Measurements from ENCODE around the gene KRTCAP2. TPM values are rescaled to one million over a fixed set of nuclear protein-coding genes. Genes with fewer than 3 reads are reported as not detected.
"Not testable (repeated sequence)": the region's sequence is repeated elsewhere in the genome, so short reads cannot be mapped to it uniquely, and the experiment has no call there.

Gene KRTCAP2
- total RNA-seq, 1 donor, result 62.0 TPM

DNA sequence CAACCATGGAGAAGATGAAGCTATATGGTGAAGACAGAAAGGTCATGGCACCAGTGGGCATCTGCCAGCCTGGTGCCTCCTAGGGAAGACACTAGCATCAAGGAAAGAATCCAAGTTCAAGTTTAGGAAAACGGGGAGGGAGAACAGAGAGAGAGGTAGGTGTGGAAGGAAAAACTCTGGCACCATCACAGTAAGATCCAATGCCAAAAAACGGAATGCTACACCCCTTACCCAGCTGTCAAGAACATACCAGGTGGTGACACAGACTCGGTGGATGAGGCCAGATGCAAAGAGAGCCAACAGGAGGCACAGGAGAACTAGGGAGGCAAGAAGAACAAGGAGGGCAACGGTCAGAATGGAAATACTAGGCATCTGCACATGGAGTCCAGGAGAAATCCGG lies 3.6 kb downstream of the KRTCAP2 start:
- no peaks in the 10 kb centered on the region for H3K27me3 ChIP-seq (ENCODE audit: insufficient read depth, low read length)
- no peaks in the 10 kb centered on the region for H3K9me3 ChIP-seq (ENCODE audit: low read depth, low read length)
- peaks cover 38% of the 10 kb centered on the region for H3K4me1 ChIP-seq (ENCODE audit: insufficient read depth, low read length)
- no peak overlapping the region for H3K4me3 ChIP-seq (ENCODE audit: low read length)

GRCh38 chr1:155168456-155169210 lies 4.5 kb downstream of the KRTCAP2 start:
- Histone ChIP-seq H3K9me3 (ENCODE audit: low read depth, low read length) (no peaks in the 10 kb centered on the region), H3K27me3 (ENCODE audit: insufficient read depth, low read length) (no peaks in the 10 kb centered on the region), H3K4me3 (ENCODE audit: low read length) (no peak overlapping the region), H3K4me1 (ENCODE audit: insufficient read depth, low read length) (peaks cover 29% of the 10 kb centered on the region)

DNA sequence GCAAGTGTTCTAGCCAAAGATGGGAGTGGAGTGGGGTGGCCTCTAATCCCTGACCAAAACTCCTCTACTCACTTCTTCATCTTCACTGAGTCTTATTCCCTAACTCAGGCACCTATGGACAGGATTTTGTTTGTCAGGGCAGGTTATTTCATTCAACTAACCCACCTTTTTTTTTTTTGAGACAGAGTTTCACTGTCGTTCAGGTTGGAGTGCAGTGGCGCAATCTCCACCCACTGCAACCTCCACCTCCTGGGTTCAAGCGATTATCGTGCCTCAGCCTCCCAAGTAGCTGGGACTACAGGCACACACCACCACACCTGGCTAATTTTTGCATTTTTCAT lies 5.0 kb downstream of the KRTCAP2 start:
- peaks cover 25% of the 10 kb centered on the region for H3K4me1 ChIP-seq (ENCODE audit: insufficient read depth, low read length)
- H3K9me3 ChIP-seq (ENCODE audit: low read depth, low read length); H3K27me3 ChIP-seq (ENCODE audit: insufficient read depth, low read length); H3K4me3 ChIP-seq (ENCODE audit: low read length): not testable (repeated sequence)

GRCh38 chr1:155167166-155168104 lies 5.7 kb downstream of the KRTCAP2 start:
- Histone ChIP-seq H3K27me3 (ENCODE audit: insufficient read depth, low read length) (no peaks in the 10 kb centered on the region), H3K9me3 (ENCODE audit: low read depth, low read length) (no peaks in the 10 kb centered on the region), H3K4me3 (ENCODE audit: low read length) (no peak overlapping the region)

DNA sequence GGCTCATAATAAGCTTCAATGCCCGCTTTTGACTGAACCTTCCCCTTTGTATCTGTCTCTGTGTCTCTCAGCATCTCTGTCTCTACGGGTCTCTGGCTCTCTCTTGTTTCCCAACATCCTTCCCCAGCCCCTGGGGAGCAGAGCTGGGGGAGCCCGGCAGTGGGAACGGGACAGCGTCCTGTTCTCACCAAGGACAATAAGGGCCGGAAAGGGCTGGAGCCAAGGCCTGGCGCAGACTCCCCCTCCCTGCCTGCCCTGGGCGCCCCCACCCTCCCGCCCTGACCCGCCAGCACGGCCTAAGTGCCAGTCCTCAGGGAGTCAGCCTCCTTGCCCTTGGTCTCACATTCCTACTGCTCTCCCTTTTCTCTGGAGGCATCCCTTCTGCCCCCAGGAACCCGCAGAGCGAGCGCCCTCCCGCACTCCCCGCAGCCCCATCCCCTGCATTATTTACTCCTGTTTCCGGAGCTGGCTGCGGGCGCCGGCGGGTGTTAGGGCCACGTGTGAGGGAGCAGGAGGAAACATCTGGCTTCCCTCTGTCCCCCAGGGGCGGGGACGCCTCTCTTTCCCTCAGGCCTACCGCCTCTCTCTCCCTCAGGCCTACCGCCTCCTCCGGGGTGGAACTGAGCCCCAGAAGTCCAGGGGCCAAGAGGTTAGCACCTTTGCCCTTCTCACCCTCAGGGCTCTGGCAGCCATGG lies 6.5 kb downstream of the KRTCAP2 start:
- H3K4me3 ChIP-seq (ENCODE audit: low read length), result no peak overlapping the region

More at GRCh38 chr1:155167166-155168104, 5.7 kb downstream of the KRTCAP2 start:
- peaks cover 21% of the 10 kb centered on the region for H3K4me1 ChIP-seq (ENCODE audit: insufficient read depth, low read length)

GRCh38 chr1:155166051-155166470 lies 7.0 kb downstream of the KRTCAP2 start:
- Histone ChIP-seq H3K4me3 (ENCODE audit: low read length) (no peak overlapping the region), H3K27me3 (ENCODE audit: insufficient read depth, low read length) (no peaks in the 10 kb centered on the region), H3K4me1 (ENCODE audit: insufficient read depth, low read length) (peaks cover 15% of the 10 kb centered on the region), H3K9me3 (ENCODE audit: low read depth, low read length) (no peaks in the 10 kb centered on the region)

More for the DNA sequence above, 6.5 kb downstream of the KRTCAP2 start:
- Histone ChIP-seq H3K4me1 (ENCODE audit: insufficient read depth, low read length) (peaks cover 15% of the 10 kb centered on the region), H3K27me3 (ENCODE audit: insufficient read depth, low read length) (no peaks in the 10 kb centered on the region), H3K9me3 (ENCODE audit: low read depth, low read length) (no peaks in the 10 kb centered on the region)

DNA sequence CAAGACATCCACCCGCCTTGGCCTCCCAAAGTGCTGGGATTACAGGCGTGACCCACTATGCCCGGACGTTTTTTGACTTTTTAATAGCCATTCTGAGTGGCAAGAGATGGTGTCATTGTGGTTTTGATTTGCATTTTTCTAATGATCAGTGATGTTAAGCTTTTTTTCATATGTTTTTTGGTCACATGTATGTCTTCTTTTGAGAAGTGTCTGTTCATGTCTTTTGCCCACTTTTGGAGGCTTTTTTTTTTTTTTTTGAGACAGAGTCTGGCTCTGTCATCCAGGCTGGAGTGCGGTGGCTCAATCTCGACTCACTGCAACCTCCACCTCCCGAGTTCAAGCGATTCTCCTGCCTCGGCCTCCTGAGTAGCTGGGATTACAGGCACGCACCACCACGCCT lies 8.5 kb downstream of the KRTCAP2 start:
- peaks cover 15% of the 10 kb centered on the region for H3K4me1 ChIP-seq (ENCODE audit: insufficient read depth, low read length)
- not testable (repeated sequence) for H3K27me3 ChIP-seq (ENCODE audit: insufficient read depth, low read length); H3K9me3 ChIP-seq (ENCODE audit: low read depth, low read length); H3K4me3 ChIP-seq (ENCODE audit: low read length)

- peaks cover 15% of the 10 kb centered on the region for H3K4me1 ChIP-seq (ENCODE audit: insufficient read depth, low read length)
- H3K9me3 ChIP-seq (ENCODE audit: low read depth, low read length); H3K27me3 ChIP-seq (ENCODE audit: insufficient read depth, low read length); H3K4me3 ChIP-seq (ENCODE audit: low read length): not testable (repeated sequence)
These were observed 9.3 kb downstream of the KRTCAP2 start for GRCh38 chr1:155163785-155164184.

GRCh38 chr1:155162631-155163030 lies 10.5 kb downstream of the KRTCAP2 start:
- peaks cover 12% of the 10 kb centered on the region for H3K4me1 ChIP-seq (ENCODE audit: insufficient read depth, low read length)
- not testable (repeated sequence) for H3K9me3 ChIP-seq (ENCODE audit: low read depth, low read length); H3K4me3 ChIP-seq (ENCODE audit: low read length); H3K27me3 ChIP-seq (ENCODE audit: insufficient read depth, low read length)

GRCh38 chr1:155160128-155160527 lies 13.0 kb downstream of the KRTCAP2 start:
- no peaks in the 10 kb centered on the region for H3K27me3 ChIP-seq (ENCODE audit: insufficient read depth, low read length)
- no peak overlapping the region for H3K4me3 ChIP-seq (ENCODE audit: low read length)
- no peaks in the 10 kb centered on the region for H3K9me3 ChIP-seq (ENCODE audit: low read depth, low read length)
- H3K4me1 ChIP-seq (ENCODE audit: insufficient read depth, low read length), result no peaks in the 10 kb centered on the region

DNA sequence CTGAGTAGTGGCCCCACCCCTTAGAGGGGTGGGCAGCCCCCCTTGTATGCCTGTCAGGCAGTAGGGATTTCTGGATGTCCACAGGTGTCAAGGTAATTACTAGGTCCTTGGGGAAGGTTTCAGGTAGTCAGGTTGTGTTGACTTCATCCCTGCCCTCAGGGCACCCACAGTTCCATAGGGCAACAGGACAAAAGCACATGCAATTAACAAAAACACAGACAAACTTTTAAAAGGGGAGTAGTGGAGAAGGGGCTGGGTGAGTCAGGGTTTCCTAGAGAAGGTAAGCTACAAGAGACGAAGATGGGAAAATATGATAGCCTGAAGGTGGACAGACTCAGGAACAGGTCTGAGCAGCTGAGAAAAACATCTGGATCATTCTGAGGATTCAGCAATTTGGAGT lies 14.1 kb downstream of the KRTCAP2 start:
- Histone ChIP-seq H3K4me3 (ENCODE audit: low read length) (no peak overlapping the region), H3K9me3 (ENCODE audit: low read depth, low read length) (no peaks in the 10 kb centered on the region), H3K4me1 (ENCODE audit: insufficient read depth, low read length) (no peaks in the 10 kb centered on the region), H3K27me3 (ENCODE audit: insufficient read depth, low read length) (no peaks in the 10 kb centered on the region)

GRCh38 chr1:155155996-155156643 lies 17.0 kb downstream of the KRTCAP2 start:
- H3K9me3 ChIP-seq (ENCODE audit: low read depth, low read length); H3K4me1 ChIP-seq (ENCODE audit: insufficient read depth, low read length); H3K27me3 ChIP-seq (ENCODE audit: insufficient read depth, low read length); H3K4me3 ChIP-seq (ENCODE audit: low read length): not testable (repeated sequence)

DNA sequence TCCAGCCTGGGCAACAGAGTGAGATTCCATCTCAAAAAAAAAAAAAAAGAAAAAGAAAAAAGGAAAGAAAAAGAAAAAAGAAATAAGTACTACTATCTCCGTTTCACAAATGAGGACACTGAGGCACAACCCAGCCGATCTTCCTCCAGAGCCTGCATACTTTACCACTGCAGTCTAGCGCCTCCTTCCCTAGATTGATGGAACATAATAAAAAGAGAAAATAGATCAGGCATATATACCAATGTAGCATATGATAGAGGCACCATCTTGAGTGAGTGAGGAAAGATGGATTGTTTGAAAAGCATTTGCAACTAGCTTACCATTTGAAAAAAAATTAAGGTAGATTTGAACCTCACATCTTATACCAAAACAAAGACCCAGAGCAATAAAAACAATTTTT lies 27.6 kb downstream of the KRTCAP2 start:
- no peaks in the 10 kb centered on the region for H3K9me3 ChIP-seq (ENCODE audit: low read depth, low read length)
- H3K4me3 ChIP-seq (ENCODE audit: low read length), result no peak overlapping the region
- H3K27me3 ChIP-seq (ENCODE audit: insufficient read depth, low read length), result no peaks in the 10 kb centered on the region
- H3K4me1 ChIP-seq (ENCODE audit: insufficient read depth, low read length), result peaks cover 2% of the 10 kb centered on the region

- Histone ChIP-seq H3K27me3 (ENCODE audit: insufficient read depth, low read length) (no peaks in the 10 kb centered on the region), H3K4me1 (ENCODE audit: insufficient read depth, low read length) (peaks cover 26% of the 10 kb centered on the region)
These were observed 31.4 kb downstream of the KRTCAP2 start for GRCh38 chr1:155141749-155142148.

GRCh38 chr1:155140630-155140953 lies 32.5 kb downstream of the KRTCAP2 start:
- Histone ChIP-seq H3K4me1 (ENCODE audit: insufficient read depth, low read length) (peaks cover 28% of the 10 kb centered on the region), H3K27me3 (ENCODE audit: insufficient read depth, low read length) (no peaks in the 10 kb centered on the region), H3K4me3 (ENCODE audit: low read length) (peak overlapping the region; percentile 87), H3K9me3 (ENCODE audit: low read depth, low read length) (no peaks in the 10 kb centered on the region)

More at GRCh38 chr1:155141749-155142148, 31.4 kb downstream of the KRTCAP2 start:
- Histone ChIP-seq H3K9me3 (ENCODE audit: low read depth, low read length) (no peaks in the 10 kb centered on the region), H3K4me3 (ENCODE audit: low read length) (no peak overlapping the region)
